ENCODE results near the gene CCDC30. TPM values are rescaled to one million over a fixed set of nuclear protein-coding genes. Genes with fewer than 3 reads are reported as not detected.

CCDC30 gene
- total RNA-seq, 1 experiment from 2014 or later, result 1.3 TPM

- intact Hi-C loops (cut with micrococcal nuclease; ENCODE audit: unreplicated experiment) (no loop called here), in situ Hi-C loops (cut with HindIII; ENCODE audit: low pct_unique_long_range_greater_than_20kb, low sequenced_read_pairs) (no loop called here)
- CTCF ChIA-PET, result no interaction called here
These were observed 235.2 kb downstream of the CCDC30 start for GRCh38 chr1:42698081-42698813.

GRCh38 chr1:42700006-42700405 lies 236.9 kb downstream of the CCDC30 start:
- Histone ChIP-seq H3K4me1 (ENCODE audit: control insufficient read depth, insufficient read depth, low read length) (no peaks in the 10 kb centered on the region; the same call in 1 of the 2 replicates), H3K4me3 (ENCODE audit: low read depth in 2 of 2, low read length in 2 of 2) (no peak overlapping the region), H3K9me3 (ENCODE audit: control insufficient read depth, insufficient read depth, low read depth, low read length) (no peaks in the 10 kb centered on the region), H3K36me3 (ENCODE audit: control insufficient read depth, insufficient read depth, low read length) (peaks cover 75% of the 10 kb centered on the region), H3K27me3 (ENCODE audit: control insufficient read depth, insufficient read depth, low read length) (no peaks in the 10 kb centered on the region), H3K27ac (ENCODE audit: low read length) (no peak overlapping the region)
- POLR2A ChIA-PET, result no interaction called here
- TF ChIP-seq REST (IDR thresholded peaks at IDR 0.05; ENCODE audit: insufficient read depth in 1 of 2, low read depth in 2 of 2, low read length in 1 of 2), result no peak
- no peak for TF ChIP-seq POLR2AphosphoS5 (IDR thresholded peaks at IDR 0.05; ENCODE audit: low read depth, low read length)
- TF ChIP-seq TCF7L2 (IDR thresholded peaks at IDR 0.05; ENCODE audit: low read depth, low read length), result no peak
- TF ChIP-seq CTCF (IDR thresholded peaks at IDR 0.05), result no peak
- TF ChIP-seq SIN3A (IDR thresholded peaks at IDR 0.05; ENCODE audit: borderline replicate concordance, insufficient read depth, low read depth, low read length), result no peak
- DNase-seq (ENCODE audit: low read depth, low spot score) (no peak), ATAC-seq (no peak)
- CTCF ChIA-PET, result no interaction called here
- in situ Hi-C loops (cut with HindIII; ENCODE audit: low pct_unique_long_range_greater_than_20kb, low sequenced_read_pairs) (no loop called here), intact Hi-C loops (cut with micrococcal nuclease; ENCODE audit: unreplicated experiment) (no loop called here)
- BruUV-seq (replicated peaks), result no TSS peak

More at GRCh38 chr1:42698081-42698813, 235.2 kb downstream of the CCDC30 start:
- Histone ChIP-seq H3K4me3 (ENCODE audit: low read depth in 2 of 2, low read length in 2 of 2) (no peak overlapping the region), H3K27ac (ENCODE audit: low read length) (no peak overlapping the region), H3K4me1 (ENCODE audit: control insufficient read depth, insufficient read depth, low read length) (peaks cover 5% of the 10 kb centered on the region), H3K36me3 (ENCODE audit: control insufficient read depth, insufficient read depth, low read length) (peaks cover 86% of the 10 kb centered on the region), H3K9me3 (ENCODE audit: control insufficient read depth, insufficient read depth, low read depth, low read length) (no peaks in the 10 kb centered on the region), H3K27me3 (ENCODE audit: control insufficient read depth, insufficient read depth, low read length) (no peaks in the 10 kb centered on the region)
- POLR2A ChIA-PET, result no interaction called here
- no TSS peak for BruUV-seq (replicated peaks)
- no peak for ATAC-seq
- no peak for TF ChIP-seq CTCF (IDR thresholded peaks at IDR 0.05)
- no peak for TF ChIP-seq SIN3A (IDR thresholded peaks at IDR 0.05; ENCODE audit: borderline replicate concordance, insufficient read depth, low read depth, low read length)
- TF ChIP-seq POLR2AphosphoS5 (IDR thresholded peaks at IDR 0.05; ENCODE audit: low read depth, low read length), result no peak
- TF ChIP-seq REST (IDR thresholded peaks at IDR 0.05; ENCODE audit: insufficient read depth in 1 of 2, low read depth in 2 of 2, low read length in 1 of 2), result no peak
- TF ChIP-seq TCF7L2 (IDR thresholded peaks at IDR 0.05; ENCODE audit: low read depth, low read length), result no peak
- no peak for DNase-seq (ENCODE audit: low read depth, low spot score)

Measured in Panc1 (cell line).